Panc1 (cell line): ENCODE results near the gene ITK. TPM values are rescaled to one million over a fixed set of nuclear protein-coding genes. Genes with fewer than 3 reads are reported as not detected.

Experiments used
- ATAC-seq: fragments of 200-7000 bp; cut with Tn5 transposase; 2 replicates; pipeline ENCODE4 v1.9.1; 2020; ENCODE audit warnings: mild to moderate bottlenecking, moderate library complexity
- BruUV-seq: library from RNA; stranded (reverse); fragments of 400-500 nt; replicated peaks from 2 replicates; lab custom pipeline; 2021; lab: Mats Ljungman, UMichigan
- CTCF ChIA-PET: fragments of 300-600 bp; sonication (Branson Sonifier 250); formaldehyde crosslinking; loops from one replicate; lab custom pipeline; 2022; ENCODE audit warnings: antibody characterized with exemption; lab: Charles Lee
- POLR2A ChIA-PET: fragments of 300-600 bp; sonication (Branson Sonifier 250); formaldehyde crosslinking; loops from one replicate; lab custom pipeline; 2022; ENCODE audit warnings: antibody characterized with exemption; lab: Charles Lee
- DNase-seq: peaks from one replicate; pipeline ENCODE4 v3.0.0-alpha.2; 2010; ENCODE audit warnings: low read depth, low spot score
- H3K27ac ChIP-seq: 2 replicates; pipeline ENCODE4 v1.5.1; 2011; ENCODE audit warnings: mild to moderate bottlenecking, low read length, inconsistent platforms
- H3K27me3 ChIP-seq: fragments of 200-500 bp; sonication (Bioruptor generic); 2 replicates; pipeline ENCODE4 v1.6.0; 2014; ENCODE audit warnings: low read length, inconsistent platforms; ENCODE audit not compliant: control insufficient read depth, insufficient read depth
- H3K36me3 ChIP-seq: fragments of 200-500 bp; sonication (Bioruptor generic); 2 replicates; pipeline ENCODE4 v1.5.1; 2014; ENCODE audit warnings: inconsistent platforms, mild to moderate bottlenecking, low read length, moderate library complexity; ENCODE audit not compliant: control insufficient read depth, insufficient read depth
- H3K4me1 ChIP-seq: 2 replicates; pipeline ENCODE4 v1.5.1; 2011; ENCODE audit warnings: inconsistent platforms, mild to moderate bottlenecking, low read length, moderate library complexity; ENCODE audit not compliant: control insufficient read depth, insufficient read depth
- H3K4me3 ChIP-seq, 2 experiments: 2 replicates each; pipeline ENCODE4 v1.5.1; 2011 to 2012; ENCODE audit warnings: low read depth in 2 of 2, low read length in 2 of 2, mild to moderate bottlenecking in 2 of 2, inconsistent platforms in 1 of 2, moderate library complexity in 1 of 2
- H3K9me3 ChIP-seq: fragments of 200-500 bp; sonication (Bioruptor generic); 2 replicates; pipeline ENCODE4 v1.5.1; 2014; ENCODE audit warnings: low read depth, mild to moderate bottlenecking, inconsistent platforms, low read length, moderate library complexity; ENCODE audit not compliant: control insufficient read depth, insufficient read depth
- POLR2AphosphoS5 ChIP-seq: IDR thresholded peaks from 2 replicates; pipeline ENCODE4 v1.6.1; 2012; ENCODE audit warnings: mild to moderate bottlenecking, low read depth, low read length, moderate library complexity
- REST ChIP-seq, 2 experiments: IDR thresholded peaks; 2 replicates each; pipeline ENCODE4 v1.6.1; 2011 to 2012; ENCODE audit warnings: low read depth in 2 of 2, control low read depth in 1 of 2, low read length in 1 of 2, mild to moderate bottlenecking in 1 of 2, moderate library complexity in 1 of 2; ENCODE audit not compliant: insufficient read depth in 1 of 2
- SIN3A ChIP-seq: IDR thresholded peaks from 2 replicates; pipeline ENCODE4 v1.6.1; 2012; ENCODE audit warnings: low read depth, mild to moderate bottlenecking, low read length, moderate library complexity, borderline replicate concordance; ENCODE audit not compliant: insufficient read depth
- TCF7L2 ChIP-seq: IDR thresholded peaks from 2 replicates; pipeline ENCODE4 v1.6.1; 2011; ENCODE audit warnings: mild to moderate bottlenecking, low read depth, low read length, inconsistent platforms
- in situ Hi-C: cut with HindIII; loops from 2 replicates; pipeline ENCODE4 v1.10.0; 2016; ENCODE audit warnings: low sequenced_read_pairs, low pct_unique_long_range_greater_than_20kb
- intact Hi-C: fragments of 100-400 bp; cut with micrococcal nuclease; formaldehyde crosslinking; loops from one replicate; pipeline ENCODE4 v1.10.0; 2022; ENCODE audit not compliant: unreplicated experiment
- total RNA-seq: library from RNA; stranded (reverse); gene quantifications from one replicate; pipeline ENCODE4 v1.2.1, GENCODE V29; 2021; ENCODE audit not compliant: unreplicated experiment
- TF ChIP-seq, protein P1 (sequence below): fragments of 450-650 bp; IDR thresholded peaks from 2 replicates; pipeline ENCODE4 v1.5.1; 2017; ENCODE audit warnings: mild to moderate bottlenecking

Gene ITK
- total RNA-seq, 1 experiment from 2014 or later, result 0.26 TPM

GRCh38 chr5:157193699-157194424 lies 13.2 kb downstream of the ITK start:
- Histone ChIP-seq H3K4me3 (no peak overlapping the region), H3K4me1 (no peaks in the 10 kb centered on the region), H3K27me3 (peaks cover 6% of the 10 kb centered on the region), H3K36me3 (no peaks in the 10 kb centered on the region), H3K27ac (no peak overlapping the region), H3K9me3 (no peaks in the 10 kb centered on the region)
- in situ Hi-C loops, result no loop called here
- ChIA-PET POLR2A (no interaction called here), CTCF (interaction anchor here (0.6 kb wide), 1 partner anchor 358 kb away, joined by 3 read pairs; no protein-coding TSS in a partner anchor)
- no peak for ATAC-seq
- no TSS peak for BruUV-seq
- no peak for DNase-seq
- intact Hi-C loops, result no loop called here
- no peak for TF ChIP-seq POLR2AphosphoS5
- no peak for TF ChIP-seq SIN3A
- TF ChIP-seq TCF7L2, result no peak
- TF ChIP-seq REST (IDR thresholded peaks at IDR 0.05; ENCODE audit: insufficient read depth in 1 of 2, low read depth in 2 of 2, low read length in 1 of 2), result no peak
- TF ChIP-seq, protein P1, sequence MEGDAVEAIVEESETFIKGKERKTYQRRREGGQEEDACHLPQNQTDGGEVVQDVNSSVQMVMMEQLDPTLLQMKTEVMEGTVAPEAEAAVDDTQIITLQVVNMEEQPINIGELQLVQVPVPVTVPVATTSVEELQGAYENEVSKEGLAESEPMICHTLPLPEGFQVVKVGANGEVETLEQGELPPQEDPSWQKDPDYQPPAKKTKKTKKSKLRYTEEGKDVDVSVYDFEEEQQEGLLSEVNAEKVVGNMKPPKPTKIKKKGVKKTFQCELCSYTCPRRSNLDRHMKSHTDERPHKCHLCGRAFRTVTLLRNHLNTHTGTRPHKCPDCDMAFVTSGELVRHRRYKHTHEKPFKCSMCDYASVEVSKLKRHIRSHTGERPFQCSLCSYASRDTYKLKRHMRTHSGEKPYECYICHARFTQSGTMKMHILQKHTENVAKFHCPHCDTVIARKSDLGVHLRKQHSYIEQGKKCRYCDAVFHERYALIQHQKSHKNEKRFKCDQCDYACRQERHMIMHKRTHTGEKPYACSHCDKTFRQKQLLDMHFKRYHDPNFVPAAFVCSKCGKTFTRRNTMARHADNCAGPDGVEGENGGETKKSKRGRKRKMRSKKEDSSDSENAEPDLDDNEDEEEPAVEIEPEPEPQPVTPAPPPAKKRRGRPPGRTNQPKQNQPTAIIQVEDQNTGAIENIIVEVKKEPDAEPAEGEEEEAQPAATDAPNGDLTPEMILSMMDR, result no peak

GRCh38 chr5:157196045-157196444 lies 15.4 kb downstream of the ITK start:
- DNase-seq (no peak), ATAC-seq (no peak)
- in situ Hi-C loops, result no loop called here
- Histone ChIP-seq H3K4me3 (no peak overlapping the region), H3K27me3 (peaks cover 6% of the 10 kb centered on the region), H3K4me1 (no peaks in the 10 kb centered on the region), H3K27ac (no peak overlapping the region), H3K36me3 (no peaks in the 10 kb centered on the region), H3K9me3 (no peaks in the 10 kb centered on the region)
- ChIA-PET POLR2A (no interaction called here), CTCF (no interaction called here)
- BruUV-seq, result no TSS peak
- TF ChIP-seq SIN3A, result no peak
- no peak for TF ChIP-seq POLR2AphosphoS5
- intact Hi-C loops, result no loop called here

DNA sequence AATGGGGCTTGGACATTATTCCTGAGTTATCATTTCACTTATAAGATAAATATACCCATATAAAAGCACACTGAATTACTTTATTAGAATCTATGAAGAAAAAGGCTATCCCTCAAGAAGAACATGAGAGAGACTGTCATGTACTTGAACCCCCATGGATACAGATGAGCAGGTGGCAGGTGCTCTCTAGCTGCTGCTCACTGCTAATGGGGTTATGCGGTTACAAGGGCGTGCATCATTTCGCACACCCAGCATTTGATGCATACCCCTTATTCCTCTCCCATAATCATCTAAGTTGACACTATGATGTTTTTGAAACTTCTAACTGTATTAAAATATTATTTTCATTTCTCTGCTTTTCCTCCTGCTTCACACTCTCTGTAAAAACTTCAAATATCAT lies 16.4 kb downstream of the ITK start:
- no TSS peak for BruUV-seq
- Histone ChIP-seq H3K4me3 (no peak overlapping the region), H3K27me3 (peaks cover 6% of the 10 kb centered on the region), H3K27ac (no peak overlapping the region), H3K4me1 (no peaks in the 10 kb centered on the region), H3K9me3 (no peaks in the 10 kb centered on the region), H3K36me3 (no peaks in the 10 kb centered on the region)
- ChIA-PET CTCF (no interaction called here), POLR2A (no interaction called here)
- in situ Hi-C loops (no loop called here), intact Hi-C loops (no loop called here)
- ATAC-seq, result no peak
- TF ChIP-seq REST (IDR thresholded peaks at IDR 0.05; ENCODE audit: insufficient read depth in 1 of 2, low read depth in 2 of 2, low read length in 1 of 2) (no peak), POLR2AphosphoS5 (no peak), SIN3A (no peak), TCF7L2 (no peak)
- TF ChIP-seq, protein P1, result no peak
- DNase-seq, result no peak
